ENCODE measurements around the gene SLFN14. TPM values are rescaled to one million over a fixed set of nuclear protein-coding genes. Genes with fewer than 3 reads are reported as not detected.

Gene SLFN14
- total RNA-seq, result not detected in 2 replicates

DNA sequence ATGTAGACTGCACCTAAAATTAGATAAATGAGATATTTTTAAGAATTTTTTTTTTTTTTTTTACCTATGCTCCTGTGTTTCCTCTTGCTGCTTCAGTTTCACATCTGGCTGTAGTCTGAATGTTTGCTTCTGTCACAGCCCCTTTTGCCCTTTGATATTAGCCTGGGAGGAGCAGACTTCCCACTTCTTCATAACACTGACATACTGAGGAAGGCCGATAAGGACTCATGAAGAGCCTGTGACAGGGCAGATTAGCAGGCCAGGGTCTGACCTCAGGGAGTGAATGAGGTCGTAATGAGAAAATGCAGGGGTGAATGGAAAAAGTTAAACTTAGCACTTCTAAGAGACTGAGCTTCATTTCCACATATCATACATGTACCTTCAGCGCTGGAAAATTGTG is at the start of gene SLFN14:
Gene SLFN14 (minus strand): TSS at position 117 of the 400 bp plus-strand sequence. CDS start 2,757 bp downstream, outside the sequence.
- no peak within 1 kb of the TSS for H3K4me3 ChIP-seq (ENCODE audit: low read depth, low read length)
- TF ChIP-seq, protein P1, sequence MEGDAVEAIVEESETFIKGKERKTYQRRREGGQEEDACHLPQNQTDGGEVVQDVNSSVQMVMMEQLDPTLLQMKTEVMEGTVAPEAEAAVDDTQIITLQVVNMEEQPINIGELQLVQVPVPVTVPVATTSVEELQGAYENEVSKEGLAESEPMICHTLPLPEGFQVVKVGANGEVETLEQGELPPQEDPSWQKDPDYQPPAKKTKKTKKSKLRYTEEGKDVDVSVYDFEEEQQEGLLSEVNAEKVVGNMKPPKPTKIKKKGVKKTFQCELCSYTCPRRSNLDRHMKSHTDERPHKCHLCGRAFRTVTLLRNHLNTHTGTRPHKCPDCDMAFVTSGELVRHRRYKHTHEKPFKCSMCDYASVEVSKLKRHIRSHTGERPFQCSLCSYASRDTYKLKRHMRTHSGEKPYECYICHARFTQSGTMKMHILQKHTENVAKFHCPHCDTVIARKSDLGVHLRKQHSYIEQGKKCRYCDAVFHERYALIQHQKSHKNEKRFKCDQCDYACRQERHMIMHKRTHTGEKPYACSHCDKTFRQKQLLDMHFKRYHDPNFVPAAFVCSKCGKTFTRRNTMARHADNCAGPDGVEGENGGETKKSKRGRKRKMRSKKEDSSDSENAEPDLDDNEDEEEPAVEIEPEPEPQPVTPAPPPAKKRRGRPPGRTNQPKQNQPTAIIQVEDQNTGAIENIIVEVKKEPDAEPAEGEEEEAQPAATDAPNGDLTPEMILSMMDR (conservative IDR thresholded peaks at IDR 0.05; ENCODE audit: low read depth, low read length), result no peak
- DNase-seq (ENCODE audit: low read depth), result no peak

DNA sequence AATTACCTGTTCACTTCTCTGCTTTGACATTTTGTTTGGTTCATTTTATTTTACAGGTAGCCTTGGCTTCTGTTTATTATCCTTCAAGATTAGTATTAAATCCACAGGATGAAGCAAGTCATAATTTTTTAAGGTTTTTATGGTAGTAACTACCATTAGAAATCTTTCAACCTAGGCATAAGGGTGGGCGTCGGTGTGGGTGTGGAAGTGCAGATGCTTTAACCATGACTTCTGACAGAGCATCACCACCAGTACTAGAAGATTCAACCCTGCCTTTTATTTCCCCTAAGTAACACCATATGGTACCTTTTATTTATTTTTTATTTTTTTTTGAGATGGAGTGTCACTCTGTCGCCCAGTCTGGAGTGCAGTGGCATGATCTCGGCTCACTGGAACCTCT is 49.2 kb upstream of the SLFN14 start:
- TF ChIP-seq, protein P1 (conservative IDR thresholded peaks at IDR 0.05; ENCODE audit: low read depth, low read length), result no peak
- no peak overlapping the region for H3K4me3 ChIP-seq (ENCODE audit: low read depth, low read length)

DNA sequence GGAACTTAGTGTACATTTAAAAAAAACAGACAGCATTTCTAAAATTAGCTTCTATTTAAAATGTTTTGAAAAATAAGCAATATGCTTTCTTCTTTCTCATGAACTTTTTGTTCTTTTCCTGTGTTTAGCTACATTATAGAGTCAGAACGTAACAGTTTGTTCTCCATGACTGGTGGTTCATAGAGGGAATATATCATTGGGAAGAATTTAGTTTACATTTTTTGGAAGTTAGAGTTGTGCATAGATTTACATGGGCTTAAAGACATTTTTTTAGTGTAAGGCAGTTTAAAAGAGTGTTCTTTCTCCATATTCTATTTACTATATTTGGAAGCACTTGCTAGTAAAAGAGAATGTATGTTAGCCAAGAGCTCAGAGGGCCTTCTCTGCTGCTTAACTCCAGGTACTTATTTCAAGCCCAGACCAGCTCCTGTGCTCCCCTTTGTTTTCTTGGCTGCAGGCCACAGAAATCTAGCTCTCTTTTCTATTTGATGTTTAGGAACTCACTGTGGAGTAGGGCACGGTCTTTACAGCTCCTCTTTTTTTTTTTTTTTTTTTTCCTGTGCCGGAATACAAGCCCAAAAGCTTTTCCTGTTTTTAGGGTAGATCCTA is 46.7 kb upstream of the SLFN14 start:
- H3K4me3 ChIP-seq (ENCODE audit: low read depth, low read length), result no peak overlapping the region
- DNase-seq (ENCODE audit: low read depth), result no peak
- TF ChIP-seq, protein P1 (conservative IDR thresholded peaks at IDR 0.05; ENCODE audit: low read depth, low read length), result no peak

More for the DNA sequence above, 49.2 kb upstream of the SLFN14 start:
- DNase-seq (ENCODE audit: low read depth), result no peak

DNA sequence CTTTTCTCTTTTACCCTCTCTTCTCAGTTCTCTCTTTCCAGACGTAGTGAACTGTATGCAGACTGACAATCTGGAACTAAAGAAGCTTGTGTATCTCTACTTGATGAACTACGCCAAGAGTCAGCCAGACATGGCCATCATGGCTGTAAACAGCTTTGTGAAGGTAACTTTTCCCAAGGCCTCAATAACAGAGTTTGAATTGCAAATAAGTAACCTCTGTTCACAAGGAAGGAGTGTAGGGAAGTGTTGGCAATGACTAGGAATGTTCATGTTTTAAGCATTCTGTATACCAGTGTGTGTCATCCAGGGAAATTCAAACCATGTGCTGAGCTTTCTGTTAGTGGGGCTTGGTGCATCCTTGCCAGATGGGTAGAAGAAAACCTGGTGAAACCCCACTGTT is 45.1 kb upstream of the SLFN14 start:
- no peak for DNase-seq (ENCODE audit: low read depth)
- no peak overlapping the region for H3K4me3 ChIP-seq (ENCODE audit: low read depth, low read length)
- TF ChIP-seq, protein P1 (conservative IDR thresholded peaks at IDR 0.05; ENCODE audit: low read depth, low read length), result no peak

DNA sequence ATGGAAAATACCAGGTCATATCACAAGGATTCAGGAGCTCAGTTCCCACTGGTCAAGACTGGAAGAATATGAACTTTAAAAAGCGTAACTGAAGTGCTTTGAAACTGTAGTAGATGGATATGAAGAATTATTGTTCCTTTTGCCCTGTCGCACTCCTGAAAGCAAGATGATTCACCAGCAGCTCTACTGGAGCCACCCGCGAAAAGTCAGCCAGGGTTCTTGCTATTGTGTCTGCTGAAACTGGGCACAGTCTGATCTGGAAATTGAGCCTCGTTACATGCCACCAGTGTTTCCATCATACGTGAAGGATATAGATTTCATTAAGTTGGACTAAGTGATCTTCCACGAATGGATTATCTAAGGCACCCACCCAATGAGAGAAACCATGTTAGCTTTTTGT is 43.1 kb upstream of the SLFN14 start:
- TF ChIP-seq, protein P1 (conservative IDR thresholded peaks at IDR 0.05; ENCODE audit: low read depth, low read length), result no peak
- DNase-seq (ENCODE audit: low read depth), result no peak
- no peak overlapping the region for H3K4me3 ChIP-seq (ENCODE audit: low read depth, low read length)

DNA sequence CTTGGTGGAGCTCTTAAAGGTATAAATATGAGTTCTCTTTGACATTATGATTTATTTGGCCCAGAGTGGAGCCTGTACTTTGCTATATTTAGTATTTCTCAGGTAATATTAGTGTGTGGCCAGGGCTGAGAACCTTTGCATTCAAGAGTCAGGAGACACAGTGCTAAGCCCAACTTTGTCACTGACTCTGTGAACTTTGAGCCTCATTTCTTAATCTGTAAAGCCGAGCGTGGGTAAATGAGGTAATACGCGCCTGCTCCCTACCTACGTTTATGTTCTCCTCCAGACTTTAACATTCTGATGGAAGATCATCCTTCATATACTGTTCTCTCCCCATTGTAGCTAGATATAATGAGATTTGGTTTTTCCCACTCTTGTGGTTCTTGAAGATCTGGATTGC is 37.0 kb upstream of the SLFN14 start:
- H3K4me3 ChIP-seq (ENCODE audit: low read depth, low read length), result no peak overlapping the region
- DNase-seq (ENCODE audit: low read depth), result no peak
- TF ChIP-seq, protein P1 (conservative IDR thresholded peaks at IDR 0.05; ENCODE audit: low read depth, low read length), result no peak
